Omental fat pad (tissue), 4 donors: ENCODE data around the gene CD69. TPM values are rescaled to one million over a fixed set of nuclear protein-coding genes. Genes with fewer than 3 reads are reported as not detected.
"Not testable (repeated sequence)": the region's sequence is repeated elsewhere in the genome, so short reads cannot be mapped to it uniquely, and the experiment has no call there.

Source experiments
- ATAC-seq: fragments of 150-250 bp; one replicate; pipeline ENCODE4 v1.9.1; 2016; ENCODE audit warnings: mild to moderate bottlenecking, moderate library complexity; ENCODE audit not compliant: low FRiP score
- DNase-seq: peaks from one replicate; pipeline ENCODE4 v3.0.0-alpha.2; 2019; ENCODE audit warnings: low spot score
- total RNA-seq, 4 donors: library from RNA; depleted of rRNA; stranded (reverse); fragments of >200 nt; gene quantifications; one replicate each; pipeline ENCODE4 v1.1.0, GENCODE V29; 2016
- TF ChIP-seq, protein P1 (sequence below), 3 donors: fragments of 450-650 bp; IDR thresholded peaks; one replicate each; pipeline ENCODE4 v1.5.1; 2016 to 2017; ENCODE audit warnings: antibody characterized with exemption in 3 of 3, mild to moderate bottlenecking in 3 of 3, moderate library complexity in 2 of 3

Gene CD69
- total RNA-seq, 4 donors from 2014 or later = 10.0 to 36.3 (median 17.0) TPM

DNA sequence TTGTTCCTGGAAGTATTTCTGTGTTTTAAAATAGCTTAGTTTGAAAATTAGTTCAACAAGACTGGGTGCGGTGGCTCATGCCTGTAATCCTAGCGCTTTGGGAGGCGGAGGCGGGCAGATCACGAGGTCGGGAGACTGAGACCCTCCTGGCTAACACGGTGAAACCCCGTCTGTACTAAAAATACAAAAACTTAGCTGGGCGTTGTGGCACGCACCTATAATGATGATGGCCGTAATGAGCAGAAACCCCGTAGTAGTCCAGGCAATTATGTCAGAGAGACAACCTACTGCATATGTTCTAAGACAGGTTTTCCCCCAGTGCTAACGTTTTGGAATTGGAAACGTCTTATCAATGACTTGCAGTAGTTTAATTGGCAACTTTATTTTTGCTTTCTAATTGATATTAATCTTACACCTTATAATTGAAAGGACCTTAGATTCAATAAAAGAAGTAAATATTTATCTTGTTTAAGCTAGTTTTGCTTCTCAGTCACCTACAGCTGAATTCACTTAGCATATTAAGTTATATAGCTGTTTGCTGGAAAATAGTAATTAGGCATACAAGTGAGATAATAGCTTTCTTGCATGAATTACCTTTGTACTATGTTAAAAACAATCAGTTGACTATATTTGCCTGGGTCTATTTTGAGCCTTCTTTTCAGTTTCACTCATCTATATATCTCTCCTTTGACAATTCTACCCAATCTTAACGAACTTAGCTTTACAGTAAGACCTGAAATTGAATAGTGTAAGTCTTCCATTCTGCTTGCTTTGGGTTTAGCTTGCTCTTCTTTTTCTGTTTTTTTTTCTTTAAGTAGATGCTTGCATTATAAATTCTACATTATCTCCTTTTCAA is 43.4 kb downstream of the CD69 start:
- TF ChIP-seq, protein P1, sequence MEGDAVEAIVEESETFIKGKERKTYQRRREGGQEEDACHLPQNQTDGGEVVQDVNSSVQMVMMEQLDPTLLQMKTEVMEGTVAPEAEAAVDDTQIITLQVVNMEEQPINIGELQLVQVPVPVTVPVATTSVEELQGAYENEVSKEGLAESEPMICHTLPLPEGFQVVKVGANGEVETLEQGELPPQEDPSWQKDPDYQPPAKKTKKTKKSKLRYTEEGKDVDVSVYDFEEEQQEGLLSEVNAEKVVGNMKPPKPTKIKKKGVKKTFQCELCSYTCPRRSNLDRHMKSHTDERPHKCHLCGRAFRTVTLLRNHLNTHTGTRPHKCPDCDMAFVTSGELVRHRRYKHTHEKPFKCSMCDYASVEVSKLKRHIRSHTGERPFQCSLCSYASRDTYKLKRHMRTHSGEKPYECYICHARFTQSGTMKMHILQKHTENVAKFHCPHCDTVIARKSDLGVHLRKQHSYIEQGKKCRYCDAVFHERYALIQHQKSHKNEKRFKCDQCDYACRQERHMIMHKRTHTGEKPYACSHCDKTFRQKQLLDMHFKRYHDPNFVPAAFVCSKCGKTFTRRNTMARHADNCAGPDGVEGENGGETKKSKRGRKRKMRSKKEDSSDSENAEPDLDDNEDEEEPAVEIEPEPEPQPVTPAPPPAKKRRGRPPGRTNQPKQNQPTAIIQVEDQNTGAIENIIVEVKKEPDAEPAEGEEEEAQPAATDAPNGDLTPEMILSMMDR (IDR thresholded peaks at IDR 0.05) = no peak
- ATAC-seq (no peak), DNase-seq (no peak)

DNA sequence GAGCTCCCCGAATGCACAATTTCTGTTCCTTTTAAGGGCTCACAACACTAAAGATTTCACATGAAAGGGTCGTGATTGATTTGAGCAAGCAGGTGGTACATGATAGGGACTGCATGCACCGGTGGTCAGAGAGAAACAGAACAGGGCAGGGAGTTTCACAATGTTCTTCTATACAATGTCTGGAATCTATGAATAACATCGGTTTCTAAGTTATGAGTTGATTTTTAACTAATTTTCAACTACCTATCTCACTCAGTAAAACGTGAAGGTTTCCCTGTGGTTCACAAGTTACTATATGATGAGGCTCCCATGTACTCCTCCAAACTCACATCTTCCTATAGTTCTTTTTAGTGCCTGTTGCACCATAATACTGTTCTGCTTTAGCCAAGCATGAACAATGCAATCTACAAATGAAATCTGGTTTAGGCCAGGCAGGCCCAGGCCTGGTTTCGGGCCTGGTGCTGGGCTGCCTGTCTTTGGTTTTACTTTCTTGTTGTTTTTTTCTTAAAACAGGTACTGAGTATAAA is 47.6 kb downstream of the CD69 start:
- ATAC-seq = not testable (repeated sequence)

DNA sequence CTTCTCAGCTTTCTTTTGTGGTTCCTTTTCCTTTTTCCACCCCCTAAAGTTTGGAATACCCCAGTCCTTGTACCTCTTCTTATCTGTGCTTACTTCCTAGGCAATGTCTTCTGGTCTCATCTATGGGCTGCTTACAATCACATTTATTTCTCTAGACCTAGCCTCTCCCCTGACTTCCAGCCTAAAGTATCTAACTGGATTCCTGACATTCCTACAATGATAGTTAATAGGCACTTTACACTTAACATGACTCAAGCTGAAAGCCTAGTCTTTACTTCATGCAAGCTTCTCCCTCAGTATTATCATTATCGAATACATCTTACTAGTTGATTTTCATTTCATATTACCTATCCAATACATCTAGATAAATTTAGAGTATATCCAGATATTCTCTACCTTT is 49.0 kb downstream of the CD69 start:
- no peak for ATAC-seq
- DNase-seq = no peak
- TF ChIP-seq, protein P1 (IDR thresholded peaks at IDR 0.05) = no peak

More for the DNA sequence above, 47.6 kb downstream of the CD69 start:
- not testable (repeated sequence) for DNase-seq

DNA sequence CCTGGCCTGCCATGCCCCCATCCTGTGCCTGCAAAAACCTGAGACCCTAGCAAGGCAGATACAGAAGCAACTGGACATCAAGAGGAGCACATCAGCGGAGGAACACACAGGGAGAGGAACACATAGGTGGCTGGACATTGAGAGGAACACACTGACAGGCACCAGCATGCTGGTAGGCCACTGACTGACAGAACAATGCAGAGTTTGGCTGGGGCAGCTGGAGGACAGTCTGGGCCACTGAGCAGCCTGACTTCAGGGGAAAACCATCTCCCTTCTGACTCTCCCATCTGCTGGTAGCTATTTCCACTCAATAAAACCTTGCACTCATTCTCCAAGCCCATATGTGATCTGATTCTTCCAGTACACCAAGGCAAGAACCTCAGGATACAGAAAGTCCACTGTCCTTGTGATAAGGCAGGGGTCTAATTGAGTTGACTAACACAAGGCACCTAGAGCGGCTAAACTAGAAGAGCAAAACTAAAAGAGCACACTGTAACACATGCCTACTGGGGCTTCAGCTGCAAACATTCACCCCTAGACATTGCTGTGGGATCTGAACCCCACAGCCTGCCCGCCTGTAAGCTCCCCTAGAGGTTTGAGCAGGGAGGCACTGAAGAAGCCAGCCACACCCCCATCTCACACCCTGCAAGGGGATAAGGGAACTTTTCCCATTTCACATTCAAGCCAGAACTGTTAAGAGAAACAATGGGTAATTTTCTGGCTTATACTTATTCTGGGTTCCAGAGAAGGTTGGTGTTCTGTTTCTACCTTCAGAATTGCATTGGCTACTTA is 49.9 kb downstream of the CD69 start:
- ATAC-seq (no peak), DNase-seq (no peak)
- TF ChIP-seq, protein P1 (IDR thresholded peaks at IDR 0.05) = no peak

DNA sequence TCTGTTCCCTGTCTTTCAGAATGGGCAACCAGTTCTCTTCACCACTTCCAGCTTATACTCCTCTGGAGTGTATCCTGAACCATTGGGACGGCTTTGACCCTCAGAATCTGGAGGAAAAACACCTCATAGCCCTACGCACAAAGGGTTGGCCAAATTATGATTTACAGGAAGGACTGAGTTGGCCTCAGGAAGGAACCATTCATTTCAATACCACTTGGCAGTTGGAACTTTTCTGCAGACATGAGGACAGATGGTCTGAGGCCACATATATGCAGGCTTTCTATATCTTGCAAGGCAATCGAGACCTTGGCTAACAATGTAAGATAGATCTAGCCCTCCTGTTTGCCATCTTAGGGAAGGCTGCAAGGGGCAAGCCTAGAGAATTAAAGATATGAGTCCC is 51.8 kb downstream of the CD69 start:
- TF ChIP-seq, protein P1 (IDR thresholded peaks at IDR 0.05) = no peak
- ATAC-seq = no peak
- DNase-seq = no peak

DNA sequence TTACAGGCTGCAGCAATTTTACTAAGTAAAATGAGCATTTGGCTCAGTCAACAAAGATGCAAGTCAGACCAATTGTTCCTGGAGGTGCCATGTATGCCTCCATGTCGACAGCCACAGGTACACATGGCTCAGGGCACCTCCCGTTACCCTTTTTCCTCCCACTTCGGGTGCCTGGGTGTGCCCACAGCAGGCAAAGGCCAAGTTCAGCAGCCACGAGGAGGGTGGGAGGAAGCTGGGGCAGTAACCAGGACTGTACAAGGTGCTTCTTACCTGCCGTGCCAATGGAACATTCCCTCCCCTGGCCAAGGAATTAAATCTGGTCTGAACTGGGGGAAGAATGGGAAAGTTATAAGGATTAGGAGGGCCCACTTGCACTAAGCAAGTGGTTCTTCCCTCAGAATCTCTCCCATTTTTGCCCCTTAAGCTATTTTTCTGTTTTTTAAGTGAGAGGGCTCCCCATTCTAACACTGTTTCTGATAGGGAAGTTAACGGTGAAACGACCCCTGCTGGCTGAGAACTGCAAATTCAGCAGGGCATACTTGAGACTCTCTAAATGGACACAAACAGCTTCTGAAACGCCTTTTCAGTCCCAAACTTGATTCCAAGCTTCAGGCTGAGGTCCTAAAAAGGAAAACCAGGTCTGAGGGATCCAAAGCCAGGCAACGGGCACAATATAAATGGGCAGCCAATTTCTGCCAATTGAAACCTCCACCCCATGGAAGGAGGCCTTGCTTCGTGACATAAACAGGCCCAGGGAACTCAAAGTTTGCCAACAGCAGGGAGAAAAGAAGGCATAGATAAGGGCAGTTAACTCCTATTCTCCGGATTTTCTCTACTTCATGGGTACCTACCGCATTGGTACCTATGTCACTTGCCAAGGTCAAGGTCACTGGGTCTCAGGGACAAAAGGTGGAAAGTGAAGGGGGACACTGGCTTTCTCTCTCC is 52.6 kb downstream of the CD69 start:
- ATAC-seq (no peak), DNase-seq (no peak)
- TF ChIP-seq, protein P1 (IDR thresholded peaks at IDR 0.05) = no peak
